GM12878 (cell line): ENCODE data around the gene CHST5.

ENCODE experiments used
- CBX3 ChIP-seq: fragments of 200-600 bp; sonication (generic); IDR thresholded peaks from 2 replicates; pipeline ENCODE4 v1.6.1; 2016; ENCODE audit warnings: low read depth, borderline replicate concordance
- CHD1 ChIP-seq: IDR thresholded peaks from 2 replicates; pipeline ENCODE4 v1.6.1; 2012; ENCODE audit warnings: low read depth, low read length, improper control_type of control experiment
- EGR1 ChIP-seq, 2 experiments: IDR thresholded peaks; 1 replicate in 1 of 2; 2 replicates in 1 of 2; pipeline ENCODE4 v1.6.1; 2011 to 2012; ENCODE audit warnings: low read depth in 2 of 2, low read length in 2 of 2, borderline replicate concordance in 1 of 2, mild to moderate bottlenecking in 1 of 2, moderate library complexity in 1 of 2
- FOS ChIP-seq: IDR thresholded peaks from 3 replicates; pipeline ENCODE4 v1.6.1; 2011; ENCODE audit warnings: borderline replicate concordance; ENCODE audit not compliant: insufficient read length; ENCODE audit errors: extremely low read depth
- NR2C2 ChIP-seq: IDR thresholded peaks from 2 replicates; pipeline ENCODE4 v1.6.1; 2011; ENCODE audit warnings: borderline replicate concordance, low read depth; ENCODE audit not compliant: control insufficient read depth, insufficient read length
- POLR2AphosphoS2 ChIP-seq: IDR thresholded peaks from 2 replicates; pipeline ENCODE4 v1.6.1; 2011; ENCODE audit warnings: low read depth, mild to moderate bottlenecking, low read length, improper control_type of control experiment, moderate library complexity
- RCOR1 ChIP-seq: conservative IDR thresholded peaks from 2 replicates; pipeline ENCODE4 v1.6.1; 2012; ENCODE audit warnings: low read depth, low read length, improper control_type of control experiment
- SMC3 ChIP-seq: IDR thresholded peaks from 2 replicates; pipeline ENCODE4 v1.6.1; 2011; ENCODE audit warnings: low read length, improper control_type of control experiment, borderline replicate concordance
- SRF ChIP-seq, 2 experiments: IDR thresholded peaks; 2 replicates each; pipeline ENCODE4 v1.6.1; 2011; ENCODE audit warnings: low read depth in 2 of 2, low read length in 2 of 2, mild to moderate bottlenecking in 1 of 2, moderate library complexity in 1 of 2
- SUPT20H ChIP-seq: IDR thresholded peaks from 2 replicates; pipeline ENCODE4 v1.6.1; 2011; ENCODE audit warnings: low read depth, mild to moderate bottlenecking, low read length, moderate library complexity, borderline replicate concordance; ENCODE audit not compliant: control insufficient read depth
- TARDBP ChIP-seq: IDR thresholded peaks from 2 replicates; pipeline ENCODE4 v1.6.1; 2016; ENCODE audit warnings: borderline replicate concordance
- TCF7 ChIP-seq: IDR thresholded peaks from 2 replicates; pipeline ENCODE4 v1.6.1; 2014; ENCODE audit warnings: antibody characterized with exemption, borderline replicate concordance
- YBX1 ChIP-seq: fragments of 450-650 bp; IDR thresholded peaks from 2 replicates; pipeline ENCODE4 v1.6.1; 2016; ENCODE audit warnings: antibody characterized with exemption
- TF ChIP-seq, protein P1 (sequence below), 3 experiments: IDR thresholded peaks in 2 of 3; conservative IDR thresholded peaks in 1 of 3; 2 replicates each; pipeline ENCODE4 v1.5.1; 2011; ENCODE audit warnings: low read depth in 3 of 3, low read length in 3 of 3, mild to moderate bottlenecking in 3 of 3, control low read depth in 2 of 3, moderate library complexity in 2 of 3, inconsistent platforms in 1 of 3, mixed read lengths in 1 of 3; ENCODE audit not compliant: control insufficient read depth in 2 of 3, insufficient read depth in 1 of 3; ENCODE audit errors: extremely low read depth in 1 of 3

GRCh38 chr16:75559564-75560372 is 23.9 kb upstream of the CHST5 start:
- TF ChIP-seq SUPT20H (no peak), CHD1 (no peak), SMC3 (no peak), SRF (IDR thresholded peaks at IDR 0.05; ENCODE audit: low read depth in 2 of 2, low read length in 2 of 2) (no peak), TCF7 (no peak), POLR2AphosphoS2 (no peak), EGR1 (IDR thresholded peaks at IDR 0.05; ENCODE audit: borderline replicate concordance in 1 of 2, low read depth in 2 of 2, low read length in 2 of 2) (no peak), CBX3 (no peak), RCOR1 (no peak), NR2C2 (no peak), FOS (no peak), YBX1 (no peak), TARDBP (no peak)
- TF ChIP-seq, protein P1, sequence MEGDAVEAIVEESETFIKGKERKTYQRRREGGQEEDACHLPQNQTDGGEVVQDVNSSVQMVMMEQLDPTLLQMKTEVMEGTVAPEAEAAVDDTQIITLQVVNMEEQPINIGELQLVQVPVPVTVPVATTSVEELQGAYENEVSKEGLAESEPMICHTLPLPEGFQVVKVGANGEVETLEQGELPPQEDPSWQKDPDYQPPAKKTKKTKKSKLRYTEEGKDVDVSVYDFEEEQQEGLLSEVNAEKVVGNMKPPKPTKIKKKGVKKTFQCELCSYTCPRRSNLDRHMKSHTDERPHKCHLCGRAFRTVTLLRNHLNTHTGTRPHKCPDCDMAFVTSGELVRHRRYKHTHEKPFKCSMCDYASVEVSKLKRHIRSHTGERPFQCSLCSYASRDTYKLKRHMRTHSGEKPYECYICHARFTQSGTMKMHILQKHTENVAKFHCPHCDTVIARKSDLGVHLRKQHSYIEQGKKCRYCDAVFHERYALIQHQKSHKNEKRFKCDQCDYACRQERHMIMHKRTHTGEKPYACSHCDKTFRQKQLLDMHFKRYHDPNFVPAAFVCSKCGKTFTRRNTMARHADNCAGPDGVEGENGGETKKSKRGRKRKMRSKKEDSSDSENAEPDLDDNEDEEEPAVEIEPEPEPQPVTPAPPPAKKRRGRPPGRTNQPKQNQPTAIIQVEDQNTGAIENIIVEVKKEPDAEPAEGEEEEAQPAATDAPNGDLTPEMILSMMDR (IDR thresholded peaks at IDR 0.05 in 2 of 3, conservative IDR thresholded peaks at IDR 0.05 in 1 of 3; ENCODE audit: control insufficient read depth in 2 of 3, extremely low read depth in 1 of 3, insufficient read depth in 1 of 3, low read depth in 3 of 3, low read length in 3 of 3), result no peak
